ENCODE measurements around the gene CRYBG1. TPM values are rescaled to one million over a fixed set of nuclear protein-coding genes. Genes with fewer than 3 reads are reported as not detected.

The CRYBG1 gene
- total RNA-seq, 1 experiment from 2014 or later = 10.1 TPM

DNA sequence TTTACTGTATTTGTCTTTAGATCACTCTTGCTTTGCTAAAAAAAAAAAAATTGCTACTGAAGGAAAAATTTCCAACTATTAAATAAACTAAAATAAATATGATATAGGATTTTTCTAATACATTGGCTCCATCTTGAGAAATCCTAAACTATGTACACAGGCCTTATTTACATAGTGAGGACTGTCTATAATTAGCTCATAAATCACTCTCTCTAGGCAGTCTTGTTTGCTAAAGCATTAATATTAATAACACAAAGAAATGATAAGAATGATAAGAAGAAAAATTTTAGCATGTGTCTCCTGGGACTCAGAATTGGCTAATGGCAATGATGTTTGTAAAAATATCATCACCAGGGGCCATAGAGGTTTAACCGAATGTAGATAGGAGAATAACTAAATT lies 13.3 kb upstream of the CRYBG1 start:
- H3K9me3 Mint-ChIP-seq = peaks cover 2% of the 10 kb centered on the region
- H3K4me1 Mint-ChIP-seq = no peaks in the 10 kb centered on the region
- TF ChIP-seq NFYB (CRISPR knock-in tag; conservative IDR thresholded peaks at IDR 0.05; ENCODE audit: low read depth) (no peak), TEAD4 (CRISPR knock-in tag; IDR thresholded peaks at IDR 0.05) (no peak), OVOL2 (CRISPR knock-in tag; IDR thresholded peaks at IDR 0.05; ENCODE audit: borderline replicate concordance) (no peak), JUN (CRISPR knock-in tag; IDR thresholded peaks at IDR 0.05) (no peak), NR1H2 (CRISPR knock-in tag; IDR thresholded peaks at IDR 0.05) (no peak), ATF1 (CRISPR knock-in tag; IDR thresholded peaks at IDR 0.05) (no peak)
- TF ChIP-seq, protein P1, sequence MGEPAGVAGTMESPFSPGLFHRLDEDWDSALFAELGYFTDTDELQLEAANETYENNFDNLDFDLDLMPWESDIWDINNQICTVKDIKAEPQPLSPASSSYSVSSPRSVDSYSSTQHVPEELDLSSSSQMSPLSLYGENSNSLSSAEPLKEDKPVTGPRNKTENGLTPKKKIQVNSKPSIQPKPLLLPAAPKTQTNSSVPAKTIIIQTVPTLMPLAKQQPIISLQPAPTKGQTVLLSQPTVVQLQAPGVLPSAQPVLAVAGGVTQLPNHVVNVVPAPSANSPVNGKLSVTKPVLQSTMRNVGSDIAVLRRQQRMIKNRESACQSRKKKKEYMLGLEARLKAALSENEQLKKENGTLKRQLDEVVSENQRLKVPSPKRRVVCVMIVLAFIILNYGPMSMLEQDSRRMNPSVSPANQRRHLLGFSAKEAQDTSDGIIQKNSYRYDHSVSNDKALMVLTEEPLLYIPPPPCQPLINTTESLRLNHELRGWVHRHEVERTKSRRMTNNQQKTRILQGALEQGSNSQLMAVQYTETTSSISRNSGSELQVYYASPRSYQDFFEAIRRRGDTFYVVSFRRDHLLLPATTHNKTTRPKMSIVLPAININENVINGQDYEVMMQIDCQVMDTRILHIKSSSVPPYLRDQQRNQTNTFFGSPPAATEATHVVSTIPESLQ (CRISPR knock-in tag; IDR thresholded peaks at IDR 0.05) = no peak
- TF ChIP-seq, protein P2, sequence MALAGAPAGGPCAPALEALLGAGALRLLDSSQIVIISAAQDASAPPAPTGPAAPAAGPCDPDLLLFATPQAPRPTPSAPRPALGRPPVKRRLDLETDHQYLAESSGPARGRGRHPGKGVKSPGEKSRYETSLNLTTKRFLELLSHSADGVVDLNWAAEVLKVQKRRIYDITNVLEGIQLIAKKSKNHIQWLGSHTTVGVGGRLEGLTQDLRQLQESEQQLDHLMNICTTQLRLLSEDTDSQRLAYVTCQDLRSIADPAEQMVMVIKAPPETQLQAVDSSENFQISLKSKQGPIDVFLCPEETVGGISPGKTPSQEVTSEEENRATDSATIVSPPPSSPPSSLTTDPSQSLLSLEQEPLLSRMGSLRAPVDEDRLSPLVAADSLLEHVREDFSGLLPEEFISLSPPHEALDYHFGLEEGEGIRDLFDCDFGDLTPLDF (CRISPR knock-in tag; IDR thresholded peaks at IDR 0.05) = no peak
- TF ChIP-seq, protein P3, sequence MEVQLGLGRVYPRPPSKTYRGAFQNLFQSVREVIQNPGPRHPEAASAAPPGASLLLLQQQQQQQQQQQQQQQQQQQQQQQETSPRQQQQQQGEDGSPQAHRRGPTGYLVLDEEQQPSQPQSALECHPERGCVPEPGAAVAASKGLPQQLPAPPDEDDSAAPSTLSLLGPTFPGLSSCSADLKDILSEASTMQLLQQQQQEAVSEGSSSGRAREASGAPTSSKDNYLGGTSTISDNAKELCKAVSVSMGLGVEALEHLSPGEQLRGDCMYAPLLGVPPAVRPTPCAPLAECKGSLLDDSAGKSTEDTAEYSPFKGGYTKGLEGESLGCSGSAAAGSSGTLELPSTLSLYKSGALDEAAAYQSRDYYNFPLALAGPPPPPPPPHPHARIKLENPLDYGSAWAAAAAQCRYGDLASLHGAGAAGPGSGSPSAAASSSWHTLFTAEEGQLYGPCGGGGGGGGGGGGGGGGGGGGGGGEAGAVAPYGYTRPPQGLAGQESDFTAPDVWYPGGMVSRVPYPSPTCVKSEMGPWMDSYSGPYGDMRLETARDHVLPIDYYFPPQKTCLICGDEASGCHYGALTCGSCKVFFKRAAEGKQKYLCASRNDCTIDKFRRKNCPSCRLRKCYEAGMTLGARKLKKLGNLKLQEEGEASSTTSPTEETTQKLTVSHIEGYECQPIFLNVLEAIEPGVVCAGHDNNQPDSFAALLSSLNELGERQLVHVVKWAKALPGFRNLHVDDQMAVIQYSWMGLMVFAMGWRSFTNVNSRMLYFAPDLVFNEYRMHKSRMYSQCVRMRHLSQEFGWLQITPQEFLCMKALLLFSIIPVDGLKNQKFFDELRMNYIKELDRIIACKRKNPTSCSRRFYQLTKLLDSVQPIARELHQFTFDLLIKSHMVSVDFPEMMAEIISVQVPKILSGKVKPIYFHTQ (CRISPR knock-in tag; IDR thresholded peaks at IDR 0.05) = no peak
- TF ChIP-seq, protein P4, sequence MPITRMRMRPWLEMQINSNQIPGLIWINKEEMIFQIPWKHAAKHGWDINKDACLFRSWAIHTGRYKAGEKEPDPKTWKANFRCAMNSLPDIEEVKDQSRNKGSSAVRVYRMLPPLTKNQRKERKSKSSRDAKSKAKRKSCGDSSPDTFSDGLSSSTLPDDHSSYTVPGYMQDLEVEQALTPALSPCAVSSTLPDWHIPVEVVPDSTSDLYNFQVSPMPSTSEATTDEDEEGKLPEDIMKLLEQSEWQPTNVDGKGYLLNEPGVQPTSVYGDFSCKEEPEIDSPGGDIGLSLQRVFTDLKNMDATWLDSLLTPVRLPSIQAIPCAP (CRISPR knock-in tag; IDR thresholded peaks at IDR 0.05) = no peak
- TF ChIP-seq, protein P5, sequence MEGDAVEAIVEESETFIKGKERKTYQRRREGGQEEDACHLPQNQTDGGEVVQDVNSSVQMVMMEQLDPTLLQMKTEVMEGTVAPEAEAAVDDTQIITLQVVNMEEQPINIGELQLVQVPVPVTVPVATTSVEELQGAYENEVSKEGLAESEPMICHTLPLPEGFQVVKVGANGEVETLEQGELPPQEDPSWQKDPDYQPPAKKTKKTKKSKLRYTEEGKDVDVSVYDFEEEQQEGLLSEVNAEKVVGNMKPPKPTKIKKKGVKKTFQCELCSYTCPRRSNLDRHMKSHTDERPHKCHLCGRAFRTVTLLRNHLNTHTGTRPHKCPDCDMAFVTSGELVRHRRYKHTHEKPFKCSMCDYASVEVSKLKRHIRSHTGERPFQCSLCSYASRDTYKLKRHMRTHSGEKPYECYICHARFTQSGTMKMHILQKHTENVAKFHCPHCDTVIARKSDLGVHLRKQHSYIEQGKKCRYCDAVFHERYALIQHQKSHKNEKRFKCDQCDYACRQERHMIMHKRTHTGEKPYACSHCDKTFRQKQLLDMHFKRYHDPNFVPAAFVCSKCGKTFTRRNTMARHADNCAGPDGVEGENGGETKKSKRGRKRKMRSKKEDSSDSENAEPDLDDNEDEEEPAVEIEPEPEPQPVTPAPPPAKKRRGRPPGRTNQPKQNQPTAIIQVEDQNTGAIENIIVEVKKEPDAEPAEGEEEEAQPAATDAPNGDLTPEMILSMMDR (IDR thresholded peaks at IDR 0.05) = no peak
- TF ChIP-seq, protein P6, sequence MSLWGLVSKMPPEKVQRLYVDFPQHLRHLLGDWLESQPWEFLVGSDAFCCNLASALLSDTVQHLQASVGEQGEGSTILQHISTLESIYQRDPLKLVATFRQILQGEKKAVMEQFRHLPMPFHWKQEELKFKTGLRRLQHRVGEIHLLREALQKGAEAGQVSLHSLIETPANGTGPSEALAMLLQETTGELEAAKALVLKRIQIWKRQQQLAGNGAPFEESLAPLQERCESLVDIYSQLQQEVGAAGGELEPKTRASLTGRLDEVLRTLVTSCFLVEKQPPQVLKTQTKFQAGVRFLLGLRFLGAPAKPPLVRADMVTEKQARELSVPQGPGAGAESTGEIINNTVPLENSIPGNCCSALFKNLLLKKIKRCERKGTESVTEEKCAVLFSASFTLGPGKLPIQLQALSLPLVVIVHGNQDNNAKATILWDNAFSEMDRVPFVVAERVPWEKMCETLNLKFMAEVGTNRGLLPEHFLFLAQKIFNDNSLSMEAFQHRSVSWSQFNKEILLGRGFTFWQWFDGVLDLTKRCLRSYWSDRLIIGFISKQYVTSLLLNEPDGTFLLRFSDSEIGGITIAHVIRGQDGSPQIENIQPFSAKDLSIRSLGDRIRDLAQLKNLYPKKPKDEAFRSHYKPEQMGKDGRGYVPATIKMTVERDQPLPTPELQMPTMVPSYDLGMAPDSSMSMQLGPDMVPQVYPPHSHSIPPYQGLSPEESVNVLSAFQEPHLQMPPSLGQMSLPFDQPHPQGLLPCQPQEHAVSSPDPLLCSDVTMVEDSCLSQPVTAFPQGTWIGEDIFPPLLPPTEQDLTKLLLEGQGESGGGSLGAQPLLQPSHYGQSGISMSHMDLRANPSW (CRISPR knock-in tag; conservative IDR thresholded peaks at IDR 0.05; ENCODE audit: low read depth) = no peak
- TF ChIP-seq, protein P7, sequence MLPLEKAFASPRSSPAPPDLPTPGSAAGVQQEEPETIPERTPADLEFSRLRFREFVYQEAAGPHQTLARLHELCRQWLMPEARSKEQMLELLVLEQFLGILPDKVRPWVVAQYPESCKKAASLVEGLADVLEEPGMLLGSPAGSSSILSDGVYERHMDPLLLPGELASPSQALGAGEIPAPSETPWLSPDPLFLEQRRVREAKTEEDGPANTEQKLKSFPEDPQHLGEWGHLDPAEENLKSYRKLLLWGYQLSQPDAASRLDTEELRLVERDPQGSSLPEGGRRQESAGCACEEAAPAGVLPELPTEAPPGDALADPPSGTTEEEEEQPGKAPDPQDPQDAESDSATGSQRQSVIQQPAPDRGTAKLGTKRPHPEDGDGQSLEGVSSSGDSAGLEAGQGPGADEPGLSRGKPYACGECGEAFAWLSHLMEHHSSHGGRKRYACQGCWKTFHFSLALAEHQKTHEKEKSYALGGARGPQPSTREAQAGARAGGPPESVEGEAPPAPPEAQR (CRISPR knock-in tag; IDR thresholded peaks at IDR 0.05) = no peak
- TF ChIP-seq, protein P8, sequence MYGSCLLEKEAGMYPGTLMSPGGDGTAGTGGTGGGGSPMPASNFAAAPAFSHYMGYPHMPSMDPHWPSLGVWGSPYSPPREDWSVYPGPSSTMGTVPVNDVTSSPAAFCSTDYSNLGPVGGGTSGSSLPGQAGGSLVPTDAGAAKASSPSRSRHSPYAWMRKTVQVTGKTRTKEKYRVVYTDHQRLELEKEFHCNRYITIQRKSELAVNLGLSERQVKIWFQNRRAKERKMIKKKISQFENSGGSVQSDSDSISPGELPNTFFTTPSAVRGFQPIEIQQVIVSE (CRISPR knock-in tag; IDR thresholded peaks at IDR 0.05; ENCODE audit: borderline replicate concordance) = no peak
- no peaks in the 10 kb centered on the region for H3K36me3 Mint-ChIP-seq
- ChIA-PET POLR2A (no interaction called here), CTCF (interaction anchor here (1.4 to 3.1 kb wide), 3 partner anchors 8 to 219 kb away, joined by 4 to 15 read pairs (median 15); partner anchors contain the start of gene CRYBG1)
- ATAC-seq (no peak), DNase-seq (ENCODE audit: low spot score) (no peak)
- H3K4me3 Mint-ChIP-seq = no peak overlapping the region
- H3K27me3 Mint-ChIP-seq (ENCODE audit: low read depth) = no peaks in the 10 kb centered on the region
- H3K27ac Mint-ChIP-seq = no peak overlapping the region

All from WTC11 (cell line).